ENCODE data around the gene FAM149A. TPM values are rescaled to one million over a fixed set of nuclear protein-coding genes. Genes with fewer than 3 reads are reported as not detected.

Gene FAM149A
- polyA plus RNA-seq, 4 donors = 6.8 to 12.9 (median 9.5) TPM

GRCh38 chr4:186158021-186158813 is 53.7 kb downstream of the FAM149A start:
- H3K4me1 ChIP-seq (ENCODE audit: control insufficient read depth in 3 of 3, insufficient read depth in 2 of 3, low read depth in 1 of 3, low read length in 2 of 3) = no peaks in the 10 kb centered on the region
- no peak overlapping the region for H3K4me3 ChIP-seq (ENCODE audit: low read depth in 1 of 3, low read length in 3 of 3)
- 84 to 88% (median 85%) methylated on average over 17 of the region's 17 CpGs for WGBS, 3 donors
- H3K27ac ChIP-seq (ENCODE audit: low read depth in 1 of 3, low read length in 2 of 3) = no peak overlapping the region
- FAIRE-seq (no peak), DNase-seq (no peak)
- no peaks in the 10 kb centered on the region for H3K9me3 ChIP-seq (ENCODE audit: control insufficient read depth in 2 of 2, insufficient read depth in 1 of 2, low read depth in 1 of 2, low read length in 1 of 2)
- H3K27me3 ChIP-seq (ENCODE audit: control insufficient read depth in 3 of 3, insufficient read depth in 3 of 3, low read length in 3 of 3) = no peaks in the 10 kb centered on the region
- H3K36me3 ChIP-seq (ENCODE audit: control insufficient read depth in 3 of 3, insufficient read depth in 2 of 3, low read depth in 1 of 3, low read length in 3 of 3) = peaks cover 0 to 58% (median 0%) of the 10 kb centered on the region in 3 donors

- Histone ChIP-seq H3K9me3 (ENCODE audit: control insufficient read depth in 2 of 2, insufficient read depth in 1 of 2, low read depth in 1 of 2, low read length in 1 of 2) (no peaks in the 10 kb centered on the region), H3K27me3 (ENCODE audit: control insufficient read depth in 3 of 3, insufficient read depth in 3 of 3, low read length in 3 of 3) (no peaks in the 10 kb centered on the region), H3K27ac (ENCODE audit: low read depth in 1 of 3, low read length in 2 of 3) (no peak overlapping the region), H3K4me3 (ENCODE audit: low read depth in 1 of 3, low read length in 3 of 3) (no peak overlapping the region), H3K36me3 (ENCODE audit: control insufficient read depth in 3 of 3, insufficient read depth in 2 of 3, low read depth in 1 of 3, low read length in 3 of 3) (peaks cover 0 to 57% (median 0%) of the 10 kb centered on the region in 3 donors), H3K4me1 (ENCODE audit: control insufficient read depth in 3 of 3, insufficient read depth in 2 of 3, low read depth in 1 of 3, low read length in 2 of 3) (no peaks in the 10 kb centered on the region)
- FAIRE-seq = no peak
- no peak for DNase-seq
- WGBS, 3 donors = 80 to 83% (median 81%) methylated on average over 5 of the region's 5 CpGs
Measured at GRCh38 chr4:186158966-186159365, 54.5 kb downstream of the FAM149A start.

- no peak for FAIRE-seq
- Histone ChIP-seq H3K27me3 (ENCODE audit: control insufficient read depth in 3 of 3, insufficient read depth in 3 of 3, low read length in 3 of 3) (no peaks in the 10 kb centered on the region), H3K36me3 (ENCODE audit: control insufficient read depth in 3 of 3, insufficient read depth in 2 of 3, low read depth in 1 of 3, low read length in 3 of 3) (peaks cover 0 to 58% (median 0%) of the 10 kb centered on the region in 3 donors), H3K27ac (ENCODE audit: low read depth in 1 of 3, low read length in 2 of 3) (no peak overlapping the region), H3K9me3 (ENCODE audit: control insufficient read depth in 2 of 2, insufficient read depth in 1 of 2, low read depth in 1 of 2, low read length in 1 of 2) (no peaks in the 10 kb centered on the region), H3K4me3 (ENCODE audit: low read depth in 1 of 3, low read length in 3 of 3) (no peak overlapping the region), H3K4me1 (ENCODE audit: control insufficient read depth in 3 of 3, insufficient read depth in 2 of 3, low read depth in 1 of 3, low read length in 2 of 3) (no peaks in the 10 kb centered on the region)
- WGBS, 3 donors = 82 to 85% (median 83%) methylated on average over 6 of the region's 6 CpGs
- DNase-seq = no peak
Measured at GRCh38 chr4:186159613-186160012, 55.1 kb downstream of the FAM149A start.

GRCh38 chr4:186161138-186161537 is 56.6 kb downstream of the FAM149A start:
- peaks cover 0 to 58% (median 0%) of the 10 kb centered on the region in 3 donors for H3K36me3 ChIP-seq (ENCODE audit: control insufficient read depth in 3 of 3, insufficient read depth in 2 of 3, low read depth in 1 of 3, low read length in 3 of 3)
- no peaks in the 10 kb centered on the region for H3K4me1 ChIP-seq (ENCODE audit: control insufficient read depth in 3 of 3, insufficient read depth in 2 of 3, low read depth in 1 of 3, low read length in 2 of 3)
- no peak overlapping the region for H3K4me3 ChIP-seq (ENCODE audit: low read depth in 1 of 3, low read length in 3 of 3)
- H3K27me3 ChIP-seq (ENCODE audit: control insufficient read depth in 3 of 3, insufficient read depth in 3 of 3, low read length in 3 of 3) = no peaks in the 10 kb centered on the region
- FAIRE-seq = no peak
- WGBS, 3 donors = 2 to 38% (median 18%) methylated on average over 6 of the region's 6 CpGs
- no peak overlapping the region for H3K27ac ChIP-seq (ENCODE audit: low read depth in 1 of 3, low read length in 2 of 3)
- no peaks in the 10 kb centered on the region for H3K9me3 ChIP-seq (ENCODE audit: control insufficient read depth in 2 of 2, insufficient read depth in 1 of 2, low read depth in 1 of 2, low read length in 1 of 2)
- peak in 1 of 2 donors; percentile 55 for DNase-seq

- H3K36me3 ChIP-seq (ENCODE audit: control insufficient read depth in 3 of 3, insufficient read depth in 2 of 3, low read depth in 1 of 3, low read length in 3 of 3) = peaks cover 0 to 37% (median 0%) of the 10 kb centered on the region in 3 donors
- DNase-seq = peak in 1 of 2 donors; percentile 56
- H3K4me1 ChIP-seq (ENCODE audit: control insufficient read depth in 3 of 3, insufficient read depth in 2 of 3, low read depth in 1 of 3, low read length in 2 of 3) = peaks cover 0 to 10% (median 0%) of the 10 kb centered on the region in 3 donors
- H3K9me3 ChIP-seq (ENCODE audit: control insufficient read depth in 2 of 2, insufficient read depth in 1 of 2, low read depth in 1 of 2, low read length in 1 of 2) = no peaks in the 10 kb centered on the region
- no peak overlapping the region for H3K4me3 ChIP-seq (ENCODE audit: low read depth in 1 of 3, low read length in 3 of 3)
- H3K27me3 ChIP-seq (ENCODE audit: control insufficient read depth in 3 of 3, insufficient read depth in 3 of 3, low read length in 3 of 3) = no peaks in the 10 kb centered on the region
- WGBS, 3 donors = 87 to 92% (median 87%) methylated on average over 15 of the region's 15 CpGs
- peak overlapping the region in 1 of 3 donors; percentile 15 for H3K27ac ChIP-seq (ENCODE audit: low read depth in 1 of 3, low read length in 2 of 3)
- FAIRE-seq = no peak
Measured at GRCh38 chr4:186166852-186167512, 62.5 kb downstream of the FAM149A start.

- DNase-seq = no peak
- Histone ChIP-seq H3K27ac (ENCODE audit: low read depth in 1 of 3, low read length in 2 of 3) (peak overlapping the region in 1 of 3 donors; percentile 3), H3K4me1 (ENCODE audit: control insufficient read depth in 3 of 3, insufficient read depth in 2 of 3, low read depth in 1 of 3, low read length in 2 of 3) (peaks cover 0 to 10% (median under 1%) of the 10 kb centered on the region in 3 donors), H3K27me3 (ENCODE audit: control insufficient read depth in 3 of 3, insufficient read depth in 3 of 3, low read length in 3 of 3) (no peaks in the 10 kb centered on the region), H3K4me3 (ENCODE audit: low read depth in 1 of 3, low read length in 3 of 3) (no peak overlapping the region), H3K9me3 (ENCODE audit: control insufficient read depth in 2 of 2, insufficient read depth in 1 of 2, low read depth in 1 of 2, low read length in 1 of 2) (no peaks in the 10 kb centered on the region), H3K36me3 (ENCODE audit: control insufficient read depth in 3 of 3, insufficient read depth in 2 of 3, low read depth in 1 of 3, low read length in 3 of 3) (peaks cover 0 to 32% (median 0%) of the 10 kb centered on the region in 3 donors)
- 90 to 91% (median 90%) methylated on average over 5 of the region's 5 CpGs for WGBS, 3 donors
- no peak for FAIRE-seq
Measured at GRCh38 chr4:186167605-186168004, 63.1 kb downstream of the FAM149A start.

- H3K36me3 ChIP-seq (ENCODE audit: control insufficient read depth in 3 of 3, insufficient read depth in 2 of 3, low read depth in 1 of 3, low read length in 3 of 3) = peaks cover 0 to 24% (median 0%) of the 10 kb centered on the region in 3 donors
- no peak for DNase-seq
- 90 to 93% (median 90%) methylated on average over 9 of the region's 9 CpGs for WGBS, 3 donors
- FAIRE-seq = no peak
- H3K4me3 ChIP-seq (ENCODE audit: low read depth in 1 of 3, low read length in 3 of 3) = no peak overlapping the region
- no peaks in the 10 kb centered on the region for H3K9me3 ChIP-seq (ENCODE audit: control insufficient read depth in 2 of 2, insufficient read depth in 1 of 2, low read depth in 1 of 2, low read length in 1 of 2)
- no peak overlapping the region for H3K27ac ChIP-seq (ENCODE audit: low read depth in 1 of 3, low read length in 2 of 3)
- H3K27me3 ChIP-seq (ENCODE audit: control insufficient read depth in 3 of 3, insufficient read depth in 3 of 3, low read length in 3 of 3) = no peaks in the 10 kb centered on the region
- peaks cover 0 to 10% (median 3%) of the 10 kb centered on the region in 3 donors for H3K4me1 ChIP-seq (ENCODE audit: control insufficient read depth in 3 of 3, insufficient read depth in 2 of 3, low read depth in 1 of 3, low read length in 2 of 3)
Measured at GRCh38 chr4:186168750-186169149, 64.2 kb downstream of the FAM149A start.

- H3K4me3 ChIP-seq (ENCODE audit: low read depth in 1 of 3, low read length in 3 of 3) = no peak overlapping the region
- no peaks in the 10 kb centered on the region for H3K27me3 ChIP-seq (ENCODE audit: control insufficient read depth in 3 of 3, insufficient read depth in 3 of 3, low read length in 3 of 3)
- H3K36me3 ChIP-seq (ENCODE audit: control insufficient read depth in 3 of 3, insufficient read depth in 2 of 3, low read depth in 1 of 3, low read length in 3 of 3) = peaks cover 0 to 20% (median 0%) of the 10 kb centered on the region in 3 donors
- DNase-seq = no peak
- no peaks in the 10 kb centered on the region for H3K9me3 ChIP-seq (ENCODE audit: control insufficient read depth in 2 of 2, insufficient read depth in 1 of 2, low read depth in 1 of 2, low read length in 1 of 2)
- 91 to 93% (median 92%) methylated on average over 18 of the region's 18 CpGs for WGBS, 3 donors
- no peak for FAIRE-seq
- no peak overlapping the region for H3K27ac ChIP-seq (ENCODE audit: low read depth in 1 of 3, low read length in 2 of 3)
- peaks cover 0 to 10% (median 3%) of the 10 kb centered on the region in 3 donors for H3K4me1 ChIP-seq (ENCODE audit: control insufficient read depth in 3 of 3, insufficient read depth in 2 of 3, low read depth in 1 of 3, low read length in 2 of 3)
Measured at GRCh38 chr4:186169333-186169944, 64.9 kb downstream of the FAM149A start.
